H1 (cell line): ENCODE results near the gene RIMS3. TPM values are rescaled to one million over a fixed set of nuclear protein-coding genes. Genes with fewer than 3 reads are reported as not detected.
A peak's percentile ranks its signal among the peaks of the same experiment; 100 is the strongest.

Experiments used
- CTCF ChIA-PET: fragments of 300-600 bp; sonication (Branson Sonifier 250); formaldehyde crosslinking; loops from one replicate; lab custom pipeline; 2021; ENCODE audit not compliant: partially characterized antibody; lab: Charles Lee
- POLR2A ChIA-PET: fragments of 300-600 bp; sonication (Branson Sonifier 250); formaldehyde crosslinking; loops from one replicate; lab custom pipeline; 2021; ENCODE audit warnings: inconsistent platforms; ENCODE audit not compliant: partially characterized antibody; lab: Charles Lee
- DNase-seq, 2 experiments: peaks; one replicate each; pipeline versions ENCODE4 v3.0.0 to v3.0.0-alpha.2; 2010 to 2022; ENCODE audit warnings: low spot score in 2 of 2, low read depth in 1 of 2, mixed read lengths in 1 of 2
- FAIRE-seq: peaks from 2 replicates; lab custom pipeline; 2011; peaks lifted over from hg19 to GRCh38; lab: Jason Lieb, UNC
- H2AFZ ChIP-seq: 2 replicates; pipeline ENCODE4 v1.8.1; 2012; ENCODE audit warnings: low read length, inconsistent platforms
- H2AK5ac ChIP-seq: 2 replicates; pipeline ENCODE4 v1.6.1; 2013; ENCODE audit warnings: low read depth, low read length
- H2BK120ac ChIP-seq: replicated peaks from 2 replicates; pipeline ENCODE3; 2013; ENCODE audit warnings: low read depth, low read length, inconsistent platforms
- H2BK12ac ChIP-seq: 2 replicates; pipeline ENCODE4 v1.6.1; 2013; ENCODE audit warnings: low read depth, low read length
- H2BK15ac ChIP-seq: 2 replicates; pipeline ENCODE4 v1.6.1; 2013; ENCODE audit warnings: low read length
- H2BK20ac ChIP-seq: 2 replicates; pipeline ENCODE4 v1.6.1; 2013; ENCODE audit warnings: low read length
- H2BK5ac ChIP-seq: 2 replicates; pipeline ENCODE4 v1.6.1; 2013; ENCODE audit warnings: low read depth, low read length
- H3K14ac ChIP-seq: 2 replicates; pipeline ENCODE4 v1.6.1; 2013; ENCODE audit warnings: inconsistent platforms; ENCODE audit not compliant: insufficient read length
- H3K18ac ChIP-seq: 2 replicates; pipeline ENCODE4 v1.6.1; 2013; ENCODE audit warnings: low read length; ENCODE audit errors: extremely low read depth
- H3K23ac ChIP-seq: 2 replicates; pipeline ENCODE4 v1.6.1; 2013; ENCODE audit warnings: inconsistent platforms; ENCODE audit not compliant: insufficient read length
- H3K23me2 ChIP-seq: 2 replicates; pipeline ENCODE4 v1.6.1; 2013; ENCODE audit warnings: low read depth, low read length
- H3K27ac ChIP-seq: 2 replicates; pipeline ENCODE4 v1.6.1; 2011; ENCODE audit warnings: low read depth, low read length, inconsistent platforms
- H3K27me3 ChIP-seq, 4 experiments: replicated peaks in 1 of 4; 1 replicate in 1 of 4; 2 replicates in 3 of 4; pipeline versions ENCODE4 v1.6.1 to v1.8.1; 2011 to 2013; ENCODE audit warnings: low read length in 3 of 4, mild to moderate bottlenecking in 3 of 4, inconsistent platforms in 2 of 4, mixed read lengths in 2 of 4, moderate library complexity in 1 of 4; ENCODE audit not compliant: control insufficient read depth in 3 of 4, insufficient read depth in 3 of 4; ENCODE audit errors: extremely low read depth in 1 of 4
- H3K36me3 ChIP-seq, 4 experiments: 2 replicates each; pipeline versions ENCODE4 v1.6.1 to v1.8.1; 2011 to 2013; ENCODE audit warnings: mild to moderate bottlenecking in 4 of 4, low read length in 3 of 4, moderate library complexity in 2 of 4, control low read depth in 1 of 4, inconsistent platforms in 1 of 4; ENCODE audit not compliant: insufficient read depth in 4 of 4, control insufficient read depth in 2 of 4
- H3K4ac ChIP-seq: replicated peaks from 2 replicates; pipeline ENCODE3; 2013; ENCODE audit warnings: low read length, low read depth, mixed read lengths, inconsistent platforms; ENCODE audit not compliant: insufficient read length
- H3K4me1 ChIP-seq, 4 experiments: replicated peaks in 1 of 4; 1 replicate in 1 of 4; 2 replicates in 3 of 4; pipeline versions ENCODE4 v1.6.1 to v1.8.1; 2011 to 2013; ENCODE audit warnings: low read length in 3 of 4, inconsistent platforms in 2 of 4, mixed read lengths in 1 of 4; ENCODE audit not compliant: insufficient read depth in 4 of 4, control insufficient read depth in 3 of 4
- H3K4me2 ChIP-seq, 2 experiments: 2 replicates each; pipeline versions ENCODE4 v1.6.1 to v1.8.1; 2011 to 2013; ENCODE audit warnings: low read depth in 2 of 2, low read length in 2 of 2, control low read depth in 1 of 2, inconsistent platforms in 1 of 2, mild to moderate bottlenecking in 1 of 2; ENCODE audit not compliant: insufficient read depth in 1 of 2
- H3K4me3 ChIP-seq, 4 experiments: fragments of 200-600, 300-600 bp in 1 of 4; sonication (generic), shearing (Covaris generic), sonication (Bioruptor Twin) in 1 of 4; 2 replicates each; pipeline versions ENCODE4 v1.5.1 to v1.8.1; 2011 to 2016; ENCODE audit warnings: low read length in 4 of 4, low read depth in 3 of 4, control low read depth in 2 of 4, inconsistent platforms in 2 of 4, mild to moderate bottlenecking in 2 of 4, mixed read lengths in 1 of 4, moderate library complexity in 1 of 4; ENCODE audit not compliant: insufficient read depth in 2 of 4; ENCODE audit errors: extremely low read depth in 1 of 4
- H3K56ac ChIP-seq: replicated peaks from 2 replicates; pipeline ENCODE3; 2013; ENCODE audit warnings: low read depth, mild to moderate bottlenecking, mixed read lengths, low read length, inconsistent platforms; ENCODE audit not compliant: insufficient read length
- H3K79me1 ChIP-seq: 2 replicates; pipeline ENCODE4 v1.6.1; 2013; ENCODE audit warnings: low read depth, low read length, control low read depth
- H3K79me2 ChIP-seq, 2 experiments: 2 replicates each; pipeline versions ENCODE4 v1.6.1 to v1.8.1; 2012 to 2013; ENCODE audit warnings: low read length in 2 of 2, mild to moderate bottlenecking in 2 of 2, inconsistent platforms in 1 of 2; ENCODE audit not compliant: insufficient read depth in 2 of 2, control insufficient read depth in 1 of 2
- H3K9ac ChIP-seq, 4 experiments: replicated peaks in 1 of 4; 1 replicate in 1 of 4; 2 replicates in 3 of 4; pipeline versions ENCODE4 v1.6.1 to v1.8.1; 2011 to 2013; ENCODE audit warnings: low read depth in 3 of 4, low read length in 3 of 4, control low read depth in 2 of 4, mild to moderate bottlenecking in 2 of 4, moderate library complexity in 2 of 4, inconsistent platforms in 1 of 4; ENCODE audit errors: extremely low read depth in 1 of 4
- H3K9me3 ChIP-seq, 2 experiments: 2 replicates each; pipeline versions ENCODE4 v1.6.1 to v1.8.1; 2012 to 2013; ENCODE audit warnings: mild to moderate bottlenecking in 2 of 2, moderate library complexity in 2 of 2, control low read depth in 1 of 2, inconsistent platforms in 1 of 2, low read depth in 1 of 2, low read length in 1 of 2, mixed read lengths in 1 of 2; ENCODE audit not compliant: insufficient read depth in 2 of 2
- H4K20me1 ChIP-seq, 2 experiments: replicated peaks in 1 of 2; 2 replicates each; pipeline versions ENCODE3 to v1.8.1; 2011 to 2013; ENCODE audit warnings: inconsistent platforms in 2 of 2, low read length in 2 of 2, mild to moderate bottlenecking in 1 of 2; ENCODE audit not compliant: insufficient read depth in 2 of 2, control insufficient read depth in 1 of 2
- H4K5ac ChIP-seq: 2 replicates; pipeline ENCODE4 v1.6.1; 2013; ENCODE audit warnings: low read length, low read depth, mixed read lengths, inconsistent platforms; ENCODE audit not compliant: insufficient read length
- H4K8ac ChIP-seq: 2 replicates; pipeline ENCODE4 v1.8.0; 2013; ENCODE audit warnings: mild to moderate bottlenecking, moderate library complexity, low read length, inconsistent platforms; ENCODE audit not compliant: insufficient read depth; ENCODE audit errors: extremely low read depth
- H4K91ac ChIP-seq: replicated peaks from 2 replicates; pipeline ENCODE3; 2013; ENCODE audit warnings: low read length, mixed read lengths, inconsistent platforms; ENCODE audit not compliant: insufficient read length
- BACH1 ChIP-seq: IDR thresholded peaks from 2 replicates; pipeline ENCODE4 v1.6.1; 2012; ENCODE audit warnings: low read length, improper control_type of control experiment
- CHD2 ChIP-seq: IDR thresholded peaks from 2 replicates; pipeline ENCODE4 v1.6.1; 2012; ENCODE audit warnings: low read length, improper control_type of control experiment
- GABPA ChIP-seq: IDR thresholded peaks from 2 replicates; pipeline ENCODE4 v1.6.1; 2011; ENCODE audit warnings: mild to moderate bottlenecking, low read length, moderate library complexity, borderline replicate concordance; ENCODE audit not compliant: insufficient read depth
- KDM5A ChIP-seq: fragments of 200-600 bp; IDR thresholded peaks from 2 replicates; pipeline ENCODE4 v1.7.1; 2012; ENCODE audit warnings: mild to moderate bottlenecking, low read length, inconsistent platforms, mixed read lengths
- NANOG ChIP-seq: IDR thresholded peaks from 2 replicates; pipeline ENCODE4 v1.6.1; 2011; ENCODE audit warnings: low read length, low read depth, mild to moderate bottlenecking, inconsistent platforms; ENCODE audit not compliant: insufficient read depth, poor library complexity, severe bottlenecking
- RAD21 ChIP-seq, 2 experiments: IDR thresholded peaks in 1 of 2; conservative IDR thresholded peaks in 1 of 2; 2 replicates each; pipeline ENCODE4 v1.6.1; 2011; ENCODE audit warnings: low read depth in 2 of 2, low read length in 2 of 2, improper control_type of control experiment in 1 of 2, inconsistent platforms in 1 of 2, mild to moderate bottlenecking in 1 of 2, moderate library complexity in 1 of 2
- SUZ12 ChIP-seq: fragments of 200-600 bp; sonication (generic); IDR thresholded peaks from 2 replicates; pipeline ENCODE4 v1.6.1; 2012; ENCODE audit warnings: mild to moderate bottlenecking, inconsistent platforms, low read length, moderate library complexity, mixed read lengths
- TAF7 ChIP-seq: optimal IDR thresholded peaks from 2 replicates; pipeline ENCODE3; 2011; ENCODE audit warnings: low read depth, mild to moderate bottlenecking, inconsistent platforms, low read length, moderate library complexity, borderline replicate concordance
- YY1 ChIP-seq: IDR thresholded peaks from 2 replicates; pipeline ENCODE4 v1.6.1; 2011; ENCODE audit warnings: low read depth, mild to moderate bottlenecking, low read length
- WGBS, 2 experiments: shearing (Covaris generic) in 1 of 2; methylation state at CpG; one replicate each; pipeline versions ENCODE4 v1.1.6 to v1.1.7; 2013 to 2015; ENCODE audit warnings: low lambda C conversion rate in 2 of 2, mixed read lengths in 2 of 2, inconsistent platforms in 1 of 2, low coverage in 1 of 2, missing lambda C conversion rate in 1 of 2; ENCODE audit not compliant: insufficient replicate concordance in 2 of 2, insufficient coverage in 1 of 2, insufficient read length in 1 of 2; ENCODE audit errors: extremely low coverage in 1 of 2, missing lambda C conversion rate in 1 of 2; 5-methylcytosine and 5-hydroxymethylcytosine counted together
- polyA plus RNA-seq, 7 experiments: library from polyadenylated mRNA; depleted of rRNA in 3 of 7; stranded (reverse) in 5 of 7; unstranded in 2 of 7; fragments of >200 nt in 5 of 7; fragments of 200-250 nt in 2 of 7; gene quantifications; 1 replicate in 5 of 7; 2 replicates in 1 of 7; 4 replicates in 1 of 7; pipeline versions ENCODE4 v1.2.1 to v1.2.3, GENCODE V29; 2011 to 2013; ENCODE audit warnings: missing spikeins in 2 of 7, mixed read lengths in 2 of 7
- total RNA-seq: library from RNA; stranded (reverse); fragmentation: NEBNext Ultra II Directional; extraction: Animal tissue kit (Norgen Biotek cat#: 25700); gene quantifications from 2 replicates; pipeline ENCODE4 v1.2.1, GENCODE V29; 2021
- TF ChIP-seq, protein P1 (sequence below): IDR thresholded peaks from 2 replicates; pipeline ENCODE4 v1.6.1; 2012; ENCODE audit warnings: inconsistent platforms

The RIMS3 gene
- total and polyA plus RNA-seq, 2 of the 8 experiments (the other 6 are each of a cell fraction or from before 2014, with no cell fraction given) = 13.3 to 20.6 TPM

DNA sequence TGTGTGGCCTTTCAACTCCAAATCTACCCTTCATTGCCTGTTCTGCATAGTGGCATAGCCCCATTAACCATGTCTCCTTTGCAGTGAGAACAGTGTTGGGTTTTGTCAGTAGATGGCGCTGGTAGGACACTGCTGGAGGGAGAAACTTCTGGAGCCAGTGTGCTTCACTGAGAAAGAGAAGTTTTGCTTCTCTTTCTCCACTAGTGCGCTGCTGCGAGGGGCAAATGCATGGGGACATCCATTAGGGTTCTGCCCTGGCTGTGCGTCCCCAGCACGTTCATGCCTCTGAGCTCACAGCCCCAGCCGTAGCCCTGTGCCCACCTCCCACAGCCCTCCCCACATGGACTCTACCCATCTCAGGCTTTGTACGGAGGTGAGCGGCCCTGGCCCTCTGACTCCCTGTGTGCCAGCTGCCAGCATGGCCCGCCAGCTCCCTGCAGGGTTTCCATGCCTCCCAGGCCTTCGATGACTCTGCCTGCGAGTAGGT is 53.1 kb downstream of the RIMS3 start:
- WGBS, 2 experiments = 61% methylated on average over 11 of the region's 11 CpGs; no CpG with 5 or more reads in 1 of the 2 experiments
- no peak overlapping the region for H2BK5ac ChIP-seq
- H3K23ac ChIP-seq = no peak overlapping the region
- POLR2A ChIA-PET = interaction anchor here (1.3 kb wide), 1 partner anchor 13 kb away, joined by 3 read pairs; no protein-coding TSS in a partner anchor
- peak; percentile 97 for FAIRE-seq
- no peak overlapping the region for H4K5ac ChIP-seq
- H2AK5ac ChIP-seq = no peak overlapping the region
- H3K36me3 ChIP-seq = no peaks in the 10 kb centered on the region
- H3K18ac ChIP-seq = no peak overlapping the region
- H2BK12ac ChIP-seq = no peak overlapping the region; the same call in 1 of the 2 replicates
- no peak overlapping the region for H3K4me3 ChIP-seq
- no peak overlapping the region for H2BK20ac ChIP-seq
- H3K14ac ChIP-seq = no peak overlapping the region
- no peak overlapping the region for H3K27ac ChIP-seq
- H3K56ac ChIP-seq = no peak overlapping the region
- no peak overlapping the region for H2BK120ac ChIP-seq
- peak overlapping the region in 1 of 2 experiments; percentile 49; a peak in 2 of 4 replicates for H3K4me2 ChIP-seq
- H4K91ac ChIP-seq = no peak overlapping the region
- no peak overlapping the region for H3K9ac ChIP-seq
- H2BK15ac ChIP-seq = peak overlapping the region; percentile 74; the same call in 1 of the 2 replicates
- H4K8ac ChIP-seq = peak overlapping the region; percentile 75; the same call in 1 of the 2 replicates
- no peaks in the 10 kb centered on the region for H4K20me1 ChIP-seq
- no peaks in the 10 kb centered on the region for H3K23me2 ChIP-seq
- peak in 1 of 2 experiments; percentile 83 for DNase-seq
- H2AFZ ChIP-seq = peak overlapping the region; percentile 72
- H3K9me3 ChIP-seq = no peaks in the 10 kb centered on the region
- H3K27me3 ChIP-seq = no peaks in the 10 kb centered on the region
- CTCF ChIA-PET = interaction anchor here (0.5 to 2.3 kb wide), 23 partner anchors 12 to 260 kb away, joined by 3 to 13 read pairs (median 4); no protein-coding TSS in a partner anchor
- no peaks in the 10 kb centered on the region for H3K79me2 ChIP-seq
- peaks cover 0 to 4% (median 2%) of the 10 kb centered on the region in 4 experiments; a peak in 3 of 7 replicates for H3K4me1 ChIP-seq
- no peaks in the 10 kb centered on the region for H3K79me1 ChIP-seq
- H3K4ac ChIP-seq = no peak overlapping the region
- peak; percentile 89 to 90 for TF ChIP-seq RAD21 (IDR thresholded peaks at IDR 0.05 in 1 of 2, conservative IDR thresholded peaks at IDR 0.05 in 1 of 2; ENCODE audit: low read depth in 2 of 2, low read length in 2 of 2)
- TF ChIP-seq GABPA = peak; percentile 52; the same call in 1 of the 2 replicates
- TF ChIP-seq BACH1 = 0 out of 2 replicates have a peak, but pooled peaks have one; percentile 22
- no peak for TF ChIP-seq KDM5A
- TF ChIP-seq, protein P1, sequence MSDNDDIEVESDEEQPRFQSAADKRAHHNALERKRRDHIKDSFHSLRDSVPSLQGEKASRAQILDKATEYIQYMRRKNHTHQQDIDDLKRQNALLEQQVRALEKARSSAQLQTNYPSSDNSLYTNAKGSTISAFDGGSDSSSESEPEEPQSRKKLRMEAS = peak; percentile 33; the same call in 1 of the 2 replicates
- no peak for TF ChIP-seq TAF7
- no peak for TF ChIP-seq CHD2
- 0 out of 2 replicates have a peak, but pooled peaks have one; percentile 31 for TF ChIP-seq YY1
- TF ChIP-seq NANOG = no peak
- no peak for TF ChIP-seq SUZ12
